Hematopoietic multipotent progenitor cell treated with erythropoietin and hydrocortisone succinate and interleukin-3 and kit ligand, for 17 days (in vitro differentiated cells): ENCODE data around the gene GLRX2.
"Not testable (repeated sequence)": the region's sequence is repeated elsewhere in the genome, so short reads cannot be mapped to it uniquely, and the experiment has no call there.

Experiments
- DNase-seq: peaks from one replicate; pipeline ENCODE4 v3.0.0-alpha.2; 2015; ENCODE audit warnings: low spot score

GLRX2 gene

GRCh38 chr1:193065954-193066353, 39.3 kb downstream of the GLRX2 start:
- peak; percentile 47 for DNase-seq

- DNase-seq, result peak; percentile 16
Measured at GRCh38 chr1:193062698-193063463, 42.3 kb downstream of the GLRX2 start.

GRCh38 chr1:193060938-193061337, 44.3 kb downstream of the GLRX2 start:
- peak; percentile 59 for DNase-seq

GRCh38 chr1:193060406-193060805, 44.8 kb downstream of the GLRX2 start:
- peak; percentile 44 for DNase-seq

GRCh38 chr1:193060115-193060403, 45.2 kb downstream of the GLRX2 start:
- DNase-seq, result no peak

GRCh38 chr1:193059282-193060114, 45.7 kb downstream of the GLRX2 start, which contains the start of the genes RO60 and UCHL5:
Gene RO60 (plus strand): TSS chr1:193059612. CDS start chr1:193069055, 9,443 bp downstream.
Gene UCHL5 (minus strand): TSS chr1:193059360. CDS start chr1:193059260, 100 bp downstream.
- DNase-seq, result peak; percentile 93

GRCh38 chr1:193058529-193059281, 46.5 kb downstream of the GLRX2 start:
- DNase-seq, result peak; percentile 61

GRCh38 chr1:193054169-193054675, 51.0 kb downstream of the GLRX2 start:
- DNase-seq, result no peak

GRCh38 chr1:193048913-193049312, 56.3 kb downstream of the GLRX2 start:
- DNase-seq, result not testable (repeated sequence)
